Measurements from ENCODE around the gene CARS1. TPM values are rescaled to one million over a fixed set of nuclear protein-coding genes. Genes with fewer than 3 reads are reported as not detected.
A peak's percentile ranks its signal among the peaks of the same experiment; 100 is the strongest.

The CARS1 gene
- total RNA-seq, 2 experiments from 2014 or later, result 74.6 to 81.5 TPM

DNA sequence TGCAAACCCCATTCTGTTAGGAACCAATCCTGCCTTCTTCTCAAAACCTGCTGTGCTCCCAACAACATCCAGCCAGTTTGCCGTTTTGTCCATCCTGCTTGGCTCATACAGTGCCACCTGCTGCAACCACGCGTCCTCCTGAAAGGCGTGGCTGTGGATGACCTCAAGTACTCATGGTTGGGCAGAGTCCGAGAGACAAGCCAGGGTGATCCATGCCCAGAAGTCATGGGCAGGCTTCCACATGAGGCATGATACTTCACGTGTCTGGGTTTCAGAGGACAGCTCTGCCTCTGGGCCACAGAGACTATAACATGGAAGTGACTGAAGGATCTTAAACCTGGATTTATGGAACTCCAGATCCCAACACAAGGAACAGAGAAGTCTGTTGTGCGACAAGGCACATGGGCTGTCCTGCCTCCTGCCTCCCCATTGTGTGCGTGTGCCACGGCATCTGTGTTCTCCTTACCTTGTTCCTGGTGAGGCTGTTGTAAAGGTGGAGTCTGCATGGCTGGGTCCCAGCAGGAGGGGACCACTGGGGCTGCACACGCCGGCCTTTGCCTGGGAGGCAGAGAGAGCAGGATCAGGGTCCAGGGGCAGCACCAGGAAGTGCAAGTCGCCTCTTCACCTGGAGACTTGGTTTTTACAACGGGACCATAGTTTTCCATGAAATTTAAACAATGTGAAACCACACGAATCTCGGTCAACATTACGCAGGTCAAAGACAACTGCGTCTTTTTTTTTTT, 15.4 kb downstream of the CARS1 start:
- H3K9me3 Mint-ChIP-seq (ENCODE audit: insufficient read depth), result no peaks in the 10 kb centered on the region
- H3K4me1 Mint-ChIP-seq (ENCODE audit: low read depth), result peaks cover 14% of the 10 kb centered on the region
- H3K27ac Mint-ChIP-seq, result no peak overlapping the region
- H3K27me3 Mint-ChIP-seq (ENCODE audit: low read depth), result no peaks in the 10 kb centered on the region
- H3K4me3 Mint-ChIP-seq, result no peak overlapping the region
- peaks cover 57% of the 10 kb centered on the region for H3K36me3 Mint-ChIP-seq (ENCODE audit: low read depth)
- CTCF ChIA-PET, result interaction anchor here (1.1 kb wide), 1 partner anchor 50 kb away, joined by 3 read pairs; no protein-coding TSS in a partner anchor
- no peak for DNase-seq
- ATAC-seq, result no peak
- POLR2A ChIA-PET, result no interaction called here

DNA sequence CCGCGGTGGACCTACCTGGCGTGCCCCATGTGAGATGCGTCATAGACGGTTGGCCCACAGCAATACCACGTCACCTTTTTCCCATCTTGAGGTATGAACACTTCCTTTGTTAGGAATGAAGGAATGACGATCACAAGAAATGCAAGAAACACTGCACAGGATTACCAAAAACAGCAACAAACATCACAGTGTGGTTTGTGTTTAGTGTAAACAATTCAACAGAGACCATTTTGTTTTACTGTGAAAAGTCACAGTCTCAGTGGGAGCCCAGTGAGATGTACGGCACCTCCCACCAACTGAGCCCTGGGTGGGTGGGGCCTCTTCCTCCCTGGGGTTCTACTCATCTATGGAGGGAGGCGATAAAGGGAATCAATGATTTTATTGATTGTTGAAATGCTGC, 16.3 kb downstream of the CARS1 start:
- DNase-seq (no peak), ATAC-seq (no peak)
- no peaks in the 10 kb centered on the region for H3K9me3 Mint-ChIP-seq (ENCODE audit: insufficient read depth)
- CTCF ChIA-PET, result interaction anchor here (1.4 to 6.2 kb wide), 2 partner anchors 20 to 50 kb away, joined by 3 to 61 read pairs; no protein-coding TSS in a partner anchor
- peaks cover 24% of the 10 kb centered on the region for H3K4me1 Mint-ChIP-seq (ENCODE audit: low read depth)
- H3K27me3 Mint-ChIP-seq (ENCODE audit: low read depth), result no peaks in the 10 kb centered on the region
- POLR2A ChIA-PET, result no interaction called here
- H3K4me3 Mint-ChIP-seq, result no peak overlapping the region
- no peak overlapping the region for H3K27ac Mint-ChIP-seq
- peaks cover 60% of the 10 kb centered on the region for H3K36me3 Mint-ChIP-seq (ENCODE audit: low read depth)

DNA sequence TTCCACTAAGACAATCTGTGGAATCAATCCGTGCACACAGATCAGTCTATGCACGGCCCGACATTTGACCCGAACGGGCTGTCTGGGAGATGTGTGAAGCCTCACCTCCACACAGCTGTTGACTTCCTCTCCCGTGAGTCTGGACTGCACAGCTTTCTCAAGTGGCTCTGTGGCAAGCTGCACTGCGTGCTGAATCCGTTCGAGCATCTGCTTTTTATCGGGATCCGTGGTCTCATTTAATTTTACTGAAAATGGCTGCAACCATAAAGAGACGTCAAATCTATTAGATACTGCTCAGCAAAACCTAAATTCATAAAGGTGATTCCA, 19.3 kb downstream of the CARS1 start:
- ATAC-seq (peak; percentile 16), DNase-seq (no peak)
- H3K36me3 Mint-ChIP-seq (ENCODE audit: low read depth), result peaks cover 62% of the 10 kb centered on the region
- H3K4me3 Mint-ChIP-seq, result no peak overlapping the region
- CTCF ChIA-PET, result interaction anchor here (0.7 to 6.2 kb wide), 18 partner anchors 8 to 505 kb away, joined by 3 to 61 read pairs (median 5); no protein-coding TSS in a partner anchor
- H3K9me3 Mint-ChIP-seq (ENCODE audit: insufficient read depth), result no peaks in the 10 kb centered on the region
- H3K27me3 Mint-ChIP-seq (ENCODE audit: low read depth), result no peaks in the 10 kb centered on the region
- POLR2A ChIA-PET, result no interaction called here
- H3K4me1 Mint-ChIP-seq (ENCODE audit: low read depth), result peaks cover 26% of the 10 kb centered on the region
- no peak overlapping the region for H3K27ac Mint-ChIP-seq

DNA sequence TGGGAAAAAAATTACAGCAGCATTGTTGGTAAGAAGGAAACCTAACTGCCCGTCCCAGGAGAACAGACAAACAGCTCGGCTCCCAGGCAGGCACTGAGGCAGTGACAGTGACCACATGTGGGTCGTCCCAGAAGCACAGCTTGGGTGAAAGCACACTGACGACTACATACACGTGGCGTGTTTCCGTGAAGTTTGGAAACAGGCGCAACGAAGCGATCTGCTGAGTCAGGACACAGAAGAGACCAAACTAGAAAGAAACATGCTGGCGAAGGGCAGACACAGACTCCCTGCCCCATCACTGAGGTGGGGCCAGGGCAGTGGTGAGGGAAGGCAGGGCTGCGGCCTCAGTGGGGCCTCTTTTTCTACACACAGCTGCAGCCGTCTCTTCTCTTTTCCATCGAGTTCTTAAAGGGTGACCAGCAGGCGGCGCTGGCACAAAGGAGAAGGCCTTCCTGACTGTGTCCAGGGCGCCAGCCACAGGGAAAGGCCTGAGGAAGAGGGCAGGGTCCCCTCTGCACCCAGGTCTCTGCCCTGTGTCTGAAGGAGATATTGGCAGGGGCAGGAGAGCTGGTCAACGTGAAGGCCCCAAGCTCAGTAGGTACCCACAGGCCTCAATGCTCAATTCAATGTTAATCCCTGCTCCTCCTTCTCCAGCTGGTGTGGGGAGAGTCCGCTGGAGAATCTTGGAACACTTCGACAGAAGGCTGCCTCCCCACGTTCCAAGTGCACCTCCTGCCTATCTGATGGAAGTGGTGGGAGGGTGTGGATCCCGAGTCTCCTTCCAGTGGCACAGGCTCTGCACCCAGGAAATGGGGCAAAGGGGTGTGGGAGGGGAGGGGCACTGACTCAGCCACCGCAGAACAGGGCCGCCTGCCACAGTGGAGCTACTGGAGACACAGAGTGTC, 19.9 kb downstream of the CARS1 start:
- Mint-ChIP-seq H3K36me3 (ENCODE audit: low read depth) (peaks cover 68% of the 10 kb centered on the region), H3K4me3 (no peak overlapping the region), H3K27me3 (ENCODE audit: low read depth) (no peaks in the 10 kb centered on the region), H3K27ac (peak overlapping the region; percentile 69), H3K4me1 (ENCODE audit: low read depth) (peaks cover 31% of the 10 kb centered on the region), H3K9me3 (ENCODE audit: insufficient read depth) (no peaks in the 10 kb centered on the region)
- ChIA-PET POLR2A (no interaction called here), CTCF (interaction anchor here (0.9 to 6.2 kb wide), 17 partner anchors 9 to 504 kb away, joined by 3 to 61 read pairs (median 5); no protein-coding TSS in a partner anchor)
- ATAC-seq (peak; percentile 62), DNase-seq (peak; percentile 58)

DNA sequence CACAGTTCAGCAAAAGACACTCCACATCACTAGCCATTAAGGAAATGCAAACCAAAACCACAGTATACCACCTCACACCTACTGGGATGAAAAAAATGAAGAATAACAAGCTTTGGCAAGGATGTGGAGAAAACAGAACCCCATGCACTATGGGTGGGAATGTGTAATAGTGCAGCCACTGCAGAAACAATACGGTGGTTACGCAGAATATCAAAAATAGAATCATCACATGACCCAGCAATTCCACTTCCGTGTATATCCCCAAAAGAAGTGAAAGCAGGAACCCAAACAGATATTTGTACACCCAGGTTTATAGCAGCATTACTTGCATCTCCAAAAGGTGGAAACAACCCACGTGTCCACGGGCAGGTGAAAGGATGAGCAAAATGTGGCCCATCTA, 20.8 kb downstream of the CARS1 start:
- ChIA-PET POLR2A (no interaction called here), CTCF (interaction anchor here (1.4 to 6.2 kb wide), 6 partner anchors 10 to 144 kb away, joined by 3 to 61 read pairs (median 12); no protein-coding TSS in a partner anchor)
- Mint-ChIP-seq H3K4me3 (no peak overlapping the region), H3K27me3 (ENCODE audit: low read depth) (no peaks in the 10 kb centered on the region), H3K36me3 (ENCODE audit: low read depth) (peaks cover 67% of the 10 kb centered on the region), H3K27ac (peak overlapping the region; percentile 44), H3K4me1 (ENCODE audit: low read depth) (peaks cover 37% of the 10 kb centered on the region), H3K9me3 (ENCODE audit: insufficient read depth) (no peaks in the 10 kb centered on the region)
- ATAC-seq, result no peak
- DNase-seq, result no peak

DNA sequence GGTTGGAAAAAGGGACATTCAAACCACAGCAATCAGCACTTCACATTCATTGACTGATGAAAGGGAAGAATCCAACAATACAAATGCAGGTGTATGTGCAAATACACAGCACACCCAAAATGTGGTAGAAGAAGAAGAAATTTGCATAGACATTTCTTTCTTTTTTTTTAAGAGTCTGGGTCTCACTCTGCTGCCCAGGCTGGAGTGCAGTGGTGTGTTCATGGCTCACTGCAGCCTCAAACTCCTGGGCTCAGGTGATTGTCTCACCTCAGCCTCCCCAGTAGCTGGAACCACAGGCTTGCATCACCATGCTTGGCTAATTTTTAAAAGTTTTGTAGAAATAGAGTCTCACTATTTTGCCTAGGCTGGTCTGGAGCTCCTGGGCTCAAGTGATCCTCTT, 21.9 kb downstream of the CARS1 start:
- CTCF ChIA-PET, result interaction anchor here (3.2 to 6.2 kb wide), 4 partner anchors 12 to 59 kb away, joined by 11 to 61 read pairs (median 18); no protein-coding TSS in a partner anchor
- DNase-seq (no peak), ATAC-seq (no peak)
- no peak overlapping the region for H3K27ac Mint-ChIP-seq
- POLR2A ChIA-PET, result no interaction called here
- H3K4me1 Mint-ChIP-seq (ENCODE audit: low read depth), result peaks cover 48% of the 10 kb centered on the region
- peaks cover 69% of the 10 kb centered on the region for H3K36me3 Mint-ChIP-seq (ENCODE audit: low read depth)
- no peaks in the 10 kb centered on the region for H3K27me3 Mint-ChIP-seq (ENCODE audit: low read depth)
- H3K9me3 Mint-ChIP-seq (ENCODE audit: insufficient read depth), result no peaks in the 10 kb centered on the region
- no peak overlapping the region for H3K4me3 Mint-ChIP-seq

DNA sequence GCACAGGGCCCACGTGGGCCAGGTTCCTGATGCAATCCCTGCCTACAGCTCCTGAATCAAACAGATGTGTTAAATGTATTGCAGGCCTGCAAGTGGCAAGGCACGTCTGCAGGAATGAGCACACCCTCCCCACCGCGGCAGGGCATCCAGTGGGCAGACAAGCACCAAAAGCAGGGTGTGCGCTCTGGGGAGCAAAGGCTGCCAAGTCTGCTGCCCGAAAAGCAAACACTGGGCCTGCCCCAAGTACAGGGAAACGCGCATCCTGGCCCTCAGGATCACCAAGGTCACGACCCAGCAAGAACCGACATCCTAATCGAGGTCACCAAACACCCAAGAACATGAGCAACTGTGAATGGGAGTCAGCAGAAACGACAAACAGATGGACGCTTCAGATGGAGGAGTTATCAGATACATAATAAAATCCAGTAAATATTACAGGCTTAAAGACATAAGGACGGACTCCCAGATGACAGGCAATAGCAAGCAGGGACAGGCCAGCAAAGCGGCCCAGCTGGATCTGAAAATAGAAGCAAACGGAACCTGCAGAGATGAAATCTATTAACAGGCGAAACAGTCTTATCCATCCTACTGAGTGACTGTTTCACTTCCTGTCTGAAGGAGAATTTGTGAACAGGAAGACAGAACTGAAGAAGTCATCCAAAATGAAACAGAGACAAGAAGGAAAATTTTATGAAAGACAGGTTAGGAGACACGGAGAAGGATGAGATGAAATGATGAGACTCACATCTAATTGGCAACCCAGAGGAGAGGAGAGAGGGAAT, 26.7 kb downstream of the CARS1 start:
- Mint-ChIP-seq H3K9me3 (ENCODE audit: insufficient read depth) (no peaks in the 10 kb centered on the region), H3K27ac (peak overlapping the region; percentile 60), H3K4me3 (no peak overlapping the region), H3K36me3 (ENCODE audit: low read depth) (peaks cover 65% of the 10 kb centered on the region), H3K4me1 (ENCODE audit: low read depth) (peaks cover 23% of the 10 kb centered on the region), H3K27me3 (ENCODE audit: low read depth) (no peaks in the 10 kb centered on the region)
- ChIA-PET POLR2A (no interaction called here), CTCF (no interaction called here)
- DNase-seq, result no peak
- ATAC-seq, result no peak

DNA sequence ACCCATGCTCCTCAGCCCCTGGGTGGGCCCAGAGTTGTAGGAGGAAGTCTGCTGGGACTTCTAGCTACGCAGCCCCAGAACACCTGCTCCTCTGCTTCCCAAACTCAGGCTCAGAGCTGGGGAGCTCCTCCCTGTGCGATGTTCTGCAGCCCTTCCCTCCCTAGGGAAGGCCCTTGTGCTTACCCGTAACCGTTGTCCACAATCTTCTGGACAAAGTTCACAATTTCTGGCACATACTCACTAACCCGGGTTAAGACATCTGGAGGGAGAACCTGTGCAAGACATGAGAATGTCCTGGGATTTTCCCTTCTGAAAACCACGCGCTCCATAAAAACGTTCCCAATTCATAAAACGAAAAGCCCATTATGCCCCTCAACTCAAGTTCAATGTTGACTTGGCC, 28.4 kb downstream of the CARS1 start:
- peaks cover 23% of the 10 kb centered on the region for H3K4me1 Mint-ChIP-seq (ENCODE audit: low read depth)
- H3K9me3 Mint-ChIP-seq (ENCODE audit: insufficient read depth), result no peaks in the 10 kb centered on the region
- no peak overlapping the region for H3K27ac Mint-ChIP-seq
- H3K27me3 Mint-ChIP-seq (ENCODE audit: low read depth), result no peaks in the 10 kb centered on the region
- DNase-seq, result no peak
- H3K4me3 Mint-ChIP-seq, result no peak overlapping the region
- H3K36me3 Mint-ChIP-seq (ENCODE audit: low read depth), result peaks cover 64% of the 10 kb centered on the region
- ChIA-PET CTCF (interaction anchor here (1.1 to 1.4 kb wide), 2 partner anchors 9 to 63 kb away, joined by 4 to 5 read pairs; no protein-coding TSS in a partner anchor), POLR2A (no interaction called here)
- no peak for ATAC-seq

DNA sequence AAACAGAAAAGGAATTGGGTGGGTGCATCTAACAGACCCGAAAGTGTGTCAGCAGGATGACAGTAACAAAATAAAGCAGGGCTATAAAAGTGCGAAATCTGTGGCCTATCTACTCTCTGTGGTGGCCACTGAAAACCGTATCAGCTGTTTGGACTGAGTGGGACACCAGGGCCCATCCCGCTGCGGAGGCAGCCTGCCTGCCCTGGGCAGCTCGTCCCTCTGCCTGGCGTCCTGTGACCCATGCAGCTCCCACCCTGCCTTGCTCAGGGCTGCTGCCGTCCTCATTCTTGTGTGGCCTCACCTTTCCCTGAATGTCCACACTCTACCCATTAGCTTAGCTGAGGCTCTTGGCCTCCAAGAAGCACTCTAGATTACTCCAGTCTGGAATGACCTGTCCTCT, 30.4 kb downstream of the CARS1 start:
- Mint-ChIP-seq H3K36me3 (ENCODE audit: low read depth) (peaks cover 68% of the 10 kb centered on the region), H3K4me3 (no peak overlapping the region), H3K27ac (no peak overlapping the region), H3K4me1 (ENCODE audit: low read depth) (peaks cover 35% of the 10 kb centered on the region), H3K9me3 (ENCODE audit: insufficient read depth) (no peaks in the 10 kb centered on the region), H3K27me3 (ENCODE audit: low read depth) (no peaks in the 10 kb centered on the region)
- ChIA-PET CTCF (interaction anchor here (1.3 to 1.9 kb wide), 2 partner anchors 11 to 51 kb away, joined by 3 to 8 read pairs; no protein-coding TSS in a partner anchor), POLR2A (no interaction called here)
- ATAC-seq (no peak), DNase-seq (no peak)

DNA sequence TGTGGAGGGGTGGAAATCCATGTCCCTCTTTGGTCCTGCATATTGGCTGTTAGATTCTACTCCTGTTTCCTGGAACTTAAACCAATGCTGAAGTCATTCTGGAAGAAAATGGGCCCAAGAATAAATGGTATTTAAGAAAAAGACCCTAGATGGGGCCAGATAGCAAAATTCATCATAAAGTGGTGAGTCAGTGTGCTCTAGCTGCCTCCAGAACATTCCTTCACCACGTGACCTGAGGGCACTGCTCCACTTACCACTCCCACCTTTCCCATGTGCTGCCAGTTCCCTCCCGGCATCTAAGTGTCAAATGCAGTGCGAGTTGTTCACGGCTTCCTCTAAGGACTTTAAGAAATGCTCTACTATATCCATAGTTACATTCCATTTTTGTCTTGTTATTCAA, 34.2 kb downstream of the CARS1 start:
- POLR2A ChIA-PET, result interaction anchor here (0.7 to 2.1 kb wide), 6 partner anchors 8 to 352 kb away, joined by 3 to 10 read pairs (median 4); partner anchors contain the start of gene NAP1L4
- DNase-seq (no peak), ATAC-seq (no peak)
- Mint-ChIP-seq H3K9me3 (ENCODE audit: insufficient read depth) (no peaks in the 10 kb centered on the region), H3K4me1 (ENCODE audit: low read depth) (peaks cover 58% of the 10 kb centered on the region), H3K4me3 (no peak overlapping the region), H3K36me3 (ENCODE audit: low read depth) (peaks cover 69% of the 10 kb centered on the region), H3K27me3 (ENCODE audit: low read depth) (no peaks in the 10 kb centered on the region), H3K27ac (peak overlapping the region; percentile 84)
- CTCF ChIA-PET, result interaction anchor here (1.2 to 4.2 kb wide), 15 partner anchors 9 to 489 kb away, joined by 3 to 29 read pairs (median 13); partner anchors contain the start of genes CARS1 and PHLDA2
